ENCODE results near the gene TMTC1.
A peak's percentile ranks its signal among the peaks of the same experiment; 100 is the strongest.
"Not testable (repeated sequence)": the region's sequence is repeated elsewhere in the genome, so short reads cannot be mapped to it uniquely, and the experiment has no call there.

The TMTC1 gene

DNA sequence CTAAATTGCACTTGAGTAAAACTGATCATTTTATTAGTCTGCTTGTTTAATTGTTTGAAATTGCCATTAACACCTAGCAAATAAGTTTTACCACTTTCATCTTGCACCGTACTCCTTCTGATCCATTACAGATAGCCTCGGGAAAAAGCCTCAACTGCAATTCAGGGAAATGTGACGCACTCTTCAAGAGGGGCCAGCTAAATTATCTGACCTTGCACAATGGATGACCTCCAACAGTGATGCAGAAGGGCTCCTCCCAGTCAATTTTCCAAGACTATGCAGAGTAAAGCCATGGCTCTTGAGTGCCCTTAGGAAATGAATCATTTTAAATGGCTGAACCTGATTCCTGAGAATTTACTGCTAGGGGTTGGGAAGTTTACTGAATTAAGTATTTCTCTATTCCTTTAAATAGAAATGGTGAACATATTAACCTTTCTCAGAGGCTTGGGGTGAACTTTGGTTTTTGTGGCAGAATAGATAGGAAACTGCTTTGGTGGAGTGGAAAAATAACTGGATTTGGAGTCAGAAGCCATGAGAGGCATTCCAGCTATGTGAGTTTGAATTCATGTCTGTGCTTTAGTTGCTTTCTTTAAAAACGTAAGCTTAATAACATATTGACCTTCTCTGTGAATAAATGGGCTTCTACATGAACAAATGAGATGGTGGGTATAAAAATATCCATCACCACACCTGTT, 221.5 kb downstream of the TMTC1 start:
- no peak for DNase-seq

DNA sequence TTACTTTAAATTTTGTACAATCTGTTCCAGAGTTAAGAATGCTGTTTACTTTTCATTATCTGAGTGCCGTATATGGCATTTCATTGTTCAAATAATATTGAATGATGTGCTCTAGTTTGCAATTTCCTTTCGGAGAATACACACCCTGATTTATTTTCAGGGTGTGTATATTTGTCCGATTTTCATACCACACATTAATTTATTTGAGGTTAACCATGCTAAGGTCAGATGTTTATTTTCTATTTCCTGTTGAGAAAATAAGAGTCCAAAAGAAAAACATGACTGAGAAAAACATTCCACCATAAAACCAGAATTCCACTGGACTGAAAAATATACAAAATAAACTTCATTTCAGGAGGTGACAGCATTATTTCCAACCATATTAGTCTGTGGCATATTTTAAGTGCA, 222.1 kb downstream of the TMTC1 start:
- DNase-seq, result no peak

DNA sequence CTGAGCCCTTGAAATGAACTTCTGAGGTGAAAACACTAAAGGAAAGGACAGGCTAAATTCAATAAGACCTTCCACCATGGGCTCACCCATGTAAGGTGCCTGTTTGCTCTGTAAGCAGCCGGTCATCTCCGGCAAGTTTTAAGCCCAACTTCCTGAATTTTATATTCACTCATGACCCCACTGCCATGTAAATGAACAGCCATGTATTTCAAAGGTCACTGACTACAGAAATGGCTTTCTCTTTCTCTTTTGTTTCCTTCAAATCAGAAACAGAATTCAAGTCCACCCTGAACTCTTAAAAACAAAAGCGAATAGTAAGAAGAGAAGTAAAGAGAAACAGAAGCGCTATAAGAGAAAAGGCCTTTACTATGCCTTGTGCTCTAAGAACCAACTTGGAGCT, 224.5 kb downstream of the TMTC1 start:
- DNase-seq, result no peak

DNA sequence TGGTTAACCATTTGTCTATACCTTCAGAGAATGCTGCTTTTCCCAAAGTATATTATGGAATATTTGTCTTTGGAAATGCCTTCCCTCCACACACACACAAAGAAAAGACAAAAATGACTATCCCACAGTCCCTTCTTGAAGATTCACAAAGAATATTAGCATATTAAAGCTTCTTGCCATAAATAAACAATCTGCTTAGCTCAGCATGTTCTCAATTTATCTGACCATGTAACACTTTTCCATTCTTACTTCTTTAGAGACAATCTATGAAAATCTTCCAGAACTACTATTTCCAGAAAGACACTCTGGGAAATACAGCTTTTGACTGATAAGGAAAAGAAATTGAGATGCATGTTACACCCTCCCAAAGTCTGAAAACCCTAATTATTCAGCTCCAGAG, 227.4 kb downstream of the TMTC1 start:
- no peak for DNase-seq

DNA sequence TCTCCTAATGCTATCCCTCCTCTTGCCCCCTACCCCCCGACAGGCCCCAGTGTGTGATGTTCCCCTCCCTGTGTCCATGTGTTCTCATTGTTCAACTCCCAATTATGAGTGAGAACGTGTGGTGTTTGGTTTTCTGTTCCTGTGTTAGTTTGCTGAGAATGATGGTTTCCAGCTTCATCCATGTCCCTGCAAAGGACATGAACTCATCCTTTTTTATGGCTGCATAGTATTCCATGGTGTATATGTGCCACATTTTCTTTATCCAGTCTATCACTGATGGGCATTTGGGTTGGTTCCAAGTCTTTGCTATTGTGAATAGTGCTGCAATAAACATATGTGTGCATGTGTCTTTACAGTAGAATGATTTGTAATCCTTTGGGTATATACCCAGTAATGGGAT, 228.3 kb downstream of the TMTC1 start:
- DNase-seq, result not testable (repeated sequence)

DNA sequence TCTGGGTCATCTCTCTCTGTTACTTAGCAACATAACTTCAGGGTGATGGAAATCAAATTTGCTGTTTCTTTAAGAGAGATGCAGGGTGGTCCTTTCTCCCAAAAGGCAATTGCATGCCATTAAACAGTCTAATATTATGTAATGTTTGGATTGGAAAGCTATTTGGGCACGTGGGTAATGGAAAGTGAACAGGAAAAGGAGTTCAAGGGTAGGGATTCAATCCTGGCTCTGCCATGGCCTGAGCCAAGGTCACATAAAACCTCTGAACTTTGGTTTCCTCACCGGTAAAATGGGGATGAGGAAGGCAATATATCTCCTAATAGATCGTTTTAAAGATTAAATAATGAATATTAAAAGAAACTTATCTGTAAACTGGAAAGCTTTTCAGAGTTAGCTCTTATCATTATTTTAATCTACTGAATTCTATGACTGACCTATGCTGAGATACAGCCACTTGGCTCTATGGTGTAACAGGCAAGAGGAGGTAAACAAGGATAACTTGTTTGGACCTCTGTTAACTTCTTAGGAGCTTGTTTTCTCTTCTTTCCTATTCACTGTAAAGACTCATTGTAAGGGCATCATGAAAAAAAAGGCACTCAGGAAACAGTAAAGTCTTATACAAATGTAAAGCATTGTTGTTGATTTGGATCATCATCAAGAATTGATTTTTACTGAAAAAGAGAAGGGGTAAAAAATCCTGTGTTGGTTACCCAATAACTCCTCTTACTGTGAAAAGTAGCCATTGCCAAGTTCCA, 230.6 kb downstream of the TMTC1 start:
- DNase-seq, result no peak

DNA sequence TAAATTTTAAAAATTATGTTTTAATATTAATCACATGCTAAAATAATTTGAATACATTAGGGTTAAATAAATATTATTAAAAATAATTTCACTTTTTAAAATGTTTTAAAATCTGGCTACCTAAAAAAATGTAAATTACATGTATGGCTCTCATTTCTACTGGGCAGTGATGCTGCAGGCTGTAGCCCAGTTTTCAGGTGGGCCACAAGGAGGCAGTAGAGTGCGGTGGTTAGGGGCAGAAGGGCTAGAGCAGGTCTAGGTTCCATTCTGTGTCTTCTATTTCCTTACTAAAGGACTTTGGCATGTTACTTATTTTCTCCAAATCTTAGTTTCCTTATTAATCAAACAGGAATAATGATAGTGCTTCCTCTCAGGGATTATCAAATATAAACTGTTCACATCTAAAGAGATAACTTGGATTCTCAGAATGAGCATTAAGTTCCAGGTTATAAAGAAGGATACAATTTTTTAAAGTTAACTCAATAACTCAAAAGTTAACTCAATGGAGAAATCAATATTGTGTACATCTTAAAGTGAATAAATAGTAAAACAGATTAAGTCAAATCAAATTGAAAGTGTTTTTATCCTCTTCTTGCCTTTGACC, 231.3 kb downstream of the TMTC1 start:
- DNase-seq, result peak; percentile 61

DNA sequence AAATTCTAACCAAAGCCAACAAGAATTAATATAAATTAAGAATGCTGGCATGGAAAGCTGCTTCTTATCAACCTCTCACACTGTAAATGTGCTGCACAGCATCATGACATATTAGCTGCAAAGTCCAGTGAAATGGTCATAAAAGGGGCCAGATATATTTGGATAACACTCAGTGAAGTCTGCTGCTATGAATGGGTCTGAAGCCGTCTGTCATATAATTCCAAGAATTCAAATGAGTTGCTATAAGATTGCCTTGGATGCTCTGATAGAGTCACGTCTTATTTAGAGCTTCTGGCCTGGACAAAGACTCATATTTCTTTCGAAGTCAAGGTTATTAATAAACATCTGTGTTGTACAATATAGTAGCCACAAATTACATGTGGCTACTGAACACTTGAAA, 231.9 kb downstream of the TMTC1 start:
- DNase-seq, result no peak

DNA sequence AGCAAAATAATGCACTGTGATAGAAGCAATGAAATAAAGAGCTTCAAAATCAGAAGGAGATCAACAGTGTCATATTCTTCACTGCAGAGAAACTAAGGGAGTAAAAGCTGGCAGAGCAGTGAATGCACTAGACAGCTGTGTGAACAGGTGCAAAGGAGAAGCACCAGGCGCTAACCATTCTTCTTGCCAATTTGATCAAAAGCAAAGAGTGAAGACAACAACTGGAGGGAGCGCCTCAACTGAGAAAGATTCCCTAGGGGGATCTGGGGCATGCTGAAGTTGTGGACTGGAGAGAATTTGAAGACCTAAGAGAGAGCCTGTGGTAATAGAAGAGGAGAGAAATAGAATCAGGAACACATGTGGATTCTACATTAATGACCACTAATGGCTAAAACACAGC, 235.9 kb downstream of the TMTC1 start:
- DNase-seq, result no peak

DNA sequence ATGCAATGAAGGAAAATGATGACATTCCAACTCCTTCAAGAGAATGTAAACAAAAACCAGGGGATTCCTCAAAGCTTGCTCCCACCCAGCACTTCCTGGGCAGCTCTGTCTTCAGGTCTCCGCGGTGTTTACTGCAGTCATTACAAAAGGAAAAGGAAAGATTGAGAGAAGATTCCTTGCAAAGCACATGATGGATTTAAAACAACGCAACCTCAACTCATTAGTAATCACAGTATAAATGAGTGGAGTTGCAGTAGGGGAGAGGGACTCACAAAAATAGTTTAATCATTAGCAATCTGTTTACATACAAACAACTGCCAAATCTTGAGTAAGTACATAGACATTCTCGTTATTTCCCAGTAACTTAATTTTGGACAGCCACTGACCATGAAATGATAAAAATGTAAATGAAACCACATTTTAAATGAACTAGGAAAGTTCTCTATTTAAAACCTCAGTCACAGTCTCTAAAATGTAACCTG, 236.6 kb downstream of the TMTC1 start:
- no peak for DNase-seq

DNA sequence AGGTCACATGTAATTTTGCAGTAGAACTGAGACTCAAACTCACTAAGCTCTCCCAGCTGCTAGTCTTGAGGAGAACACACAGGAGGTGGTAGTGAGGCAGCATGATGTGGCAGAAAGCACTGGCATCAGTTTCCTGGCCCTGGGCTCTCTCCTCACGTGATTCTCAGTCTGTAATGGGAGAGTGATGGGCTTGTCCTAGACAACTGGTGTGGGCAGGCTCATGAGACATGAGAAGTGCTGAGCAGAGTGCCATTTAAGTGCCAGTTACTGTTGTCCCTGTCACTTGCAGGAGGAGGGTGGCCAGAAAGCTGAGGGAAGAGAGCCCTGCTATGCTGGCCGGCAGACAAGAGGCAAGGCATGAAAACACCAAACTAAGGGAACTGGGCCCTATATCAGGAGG, 237.7 kb downstream of the TMTC1 start:
- no peak for DNase-seq

DNA sequence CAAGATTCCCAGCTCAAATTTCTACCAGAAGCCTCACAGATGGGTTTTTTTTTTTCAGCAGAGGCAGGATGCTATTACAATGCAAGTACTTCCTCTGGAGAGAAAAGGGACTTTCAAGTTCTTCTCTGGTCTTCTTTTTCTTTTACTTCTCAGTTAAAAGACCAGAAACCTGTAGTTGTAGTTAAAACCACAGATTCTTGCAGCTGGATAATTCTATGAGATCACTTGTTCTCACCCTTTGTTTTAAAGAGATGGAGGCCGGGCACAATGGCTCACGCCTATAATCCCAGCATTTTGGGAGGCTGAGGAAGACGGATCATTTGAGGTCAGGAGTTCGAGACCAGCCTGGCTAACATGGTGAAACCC, 238.7 kb downstream of the TMTC1 start:
- no peak for DNase-seq

DNA sequence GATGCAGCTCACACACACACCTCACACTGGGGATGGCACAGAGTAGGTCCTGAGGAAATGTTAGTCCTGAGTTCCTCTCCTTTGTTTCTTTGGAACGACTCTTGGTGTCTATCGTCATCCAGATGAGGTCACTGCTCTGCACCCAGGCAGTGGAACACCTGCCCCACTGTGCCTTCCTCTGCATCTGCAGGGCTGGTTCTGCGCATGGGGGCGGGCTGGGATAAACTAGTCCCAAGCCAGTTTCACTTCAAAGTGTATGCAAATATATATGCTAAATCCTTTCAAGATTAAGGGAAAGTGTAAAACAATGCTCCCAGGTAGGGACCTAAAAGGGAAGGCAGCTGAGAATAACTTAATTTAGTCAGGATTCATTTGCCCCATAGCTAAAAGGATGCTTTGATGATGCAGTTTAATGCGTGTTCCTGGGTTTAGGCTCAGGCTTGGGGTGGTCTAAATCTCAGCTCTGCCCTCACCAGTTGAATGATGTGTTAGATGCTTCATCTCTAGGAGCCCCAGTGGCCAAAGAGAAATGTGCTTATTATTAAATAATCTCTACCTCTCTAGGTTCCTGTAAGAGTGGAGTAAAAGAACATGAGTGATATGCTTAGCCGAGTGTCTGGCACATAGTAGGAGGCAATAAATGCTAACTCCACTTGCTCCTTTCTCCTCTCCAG, 239.2 kb downstream of the TMTC1 start:
- DNase-seq, result no peak

DNA sequence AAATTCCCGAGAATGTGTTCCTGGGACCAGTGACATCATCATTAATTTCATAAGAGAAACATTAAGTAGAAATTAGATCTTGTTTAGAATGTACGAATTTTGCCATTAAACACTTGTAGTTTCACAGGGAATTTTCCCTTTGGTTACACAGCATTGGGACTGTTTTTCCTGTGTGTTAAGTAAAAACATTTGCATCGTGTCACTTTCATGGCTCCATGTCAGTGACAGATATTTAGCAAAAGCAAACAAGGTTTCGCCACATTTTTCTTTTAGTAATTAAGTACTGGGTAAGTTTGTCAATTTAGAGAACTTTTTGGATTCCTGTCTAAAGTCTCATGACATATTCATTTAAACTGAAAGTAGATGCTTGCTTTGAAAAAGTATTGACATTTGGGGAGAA, 240.7 kb downstream of the TMTC1 start:
- DNase-seq, result no peak

DNA sequence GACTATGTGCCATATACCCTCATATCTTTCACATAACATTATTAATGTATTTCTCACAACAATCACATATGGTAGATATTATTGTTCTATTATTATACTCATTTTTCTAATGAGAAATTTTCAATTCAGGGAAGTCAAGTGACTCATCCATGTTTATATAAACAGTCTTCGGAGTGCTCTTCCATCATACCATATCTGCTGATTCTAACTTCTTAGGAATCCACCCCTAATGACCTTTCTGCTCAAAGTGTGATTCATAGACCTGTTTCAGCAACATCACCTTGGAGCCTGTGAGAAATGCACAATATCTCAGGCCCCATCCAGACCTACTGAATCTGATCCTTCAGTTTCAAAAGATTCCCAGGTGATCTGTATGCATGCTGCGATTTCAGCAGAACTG, 246.4 kb downstream of the TMTC1 start:
- no peak for DNase-seq

DNA sequence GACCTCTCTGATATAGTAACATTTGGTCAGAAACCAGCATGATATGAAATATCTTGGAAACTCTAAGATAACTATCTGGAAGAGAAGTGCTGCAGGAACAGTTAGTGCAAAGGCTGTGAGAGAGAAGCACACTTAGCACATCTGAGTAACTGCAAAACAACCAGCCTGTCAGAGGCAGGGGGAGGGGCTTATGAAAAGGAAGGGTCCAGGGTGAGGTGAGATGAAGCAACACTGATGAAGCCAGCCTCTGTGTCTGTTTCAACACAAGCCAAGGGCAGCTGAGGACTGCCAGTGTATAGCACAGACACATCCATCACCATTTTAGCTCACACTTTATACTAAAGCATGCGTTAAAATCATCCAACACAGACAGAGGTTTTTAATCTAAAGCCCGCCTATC, 248.8 kb downstream of the TMTC1 start:
- no peak for DNase-seq

DNA sequence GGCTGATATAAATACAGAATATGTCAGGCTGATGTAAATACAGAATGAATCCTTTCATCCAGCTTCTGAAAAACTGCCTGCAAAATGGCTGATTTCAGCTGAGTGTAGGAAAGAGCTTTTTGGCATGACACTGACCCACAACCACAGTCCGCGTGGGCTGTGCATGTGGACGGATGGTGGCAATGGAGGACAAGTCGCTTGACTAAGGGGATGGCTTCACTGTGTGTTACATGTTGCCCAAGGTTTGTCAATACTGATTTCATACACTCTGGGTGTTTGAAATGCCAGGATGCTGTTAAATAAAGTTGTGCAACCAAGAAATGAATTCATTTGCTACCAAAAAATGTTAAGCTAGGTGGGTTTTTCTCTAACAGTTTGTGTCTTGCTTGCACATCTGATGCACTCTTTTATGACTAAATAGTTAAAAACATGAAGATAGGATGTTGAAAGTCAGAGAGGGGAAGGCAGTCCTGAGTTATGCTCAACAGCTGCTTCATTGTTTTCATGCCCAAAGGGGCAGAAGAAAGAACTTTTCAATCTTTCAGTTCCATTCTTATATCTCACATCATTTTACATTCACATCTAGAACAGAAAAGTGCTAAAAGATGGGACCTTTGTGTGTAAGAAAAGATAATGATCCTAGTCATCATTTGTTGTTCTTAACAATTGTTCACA, 249.8 kb downstream of the TMTC1 start:
- DNase-seq, result no peak

DNA sequence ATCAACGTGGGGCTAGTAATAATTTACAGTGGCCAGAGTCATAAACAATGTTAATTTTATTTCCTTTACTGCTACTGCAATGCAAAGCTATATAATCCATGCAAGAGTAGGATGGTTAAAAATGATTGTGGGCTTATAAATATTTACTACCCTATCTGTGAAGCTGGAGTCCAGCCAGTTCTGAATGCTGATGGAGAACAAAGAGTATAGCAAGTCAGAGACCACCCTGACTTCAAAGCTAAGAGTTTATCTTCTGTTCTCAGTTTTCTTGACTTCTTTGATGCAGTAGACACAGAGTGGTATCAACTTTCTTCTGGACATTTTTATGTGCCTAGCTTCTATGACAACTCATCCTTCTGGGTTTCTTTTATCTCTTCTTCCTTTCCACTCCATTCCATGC, 252.3 kb downstream of the TMTC1 start:
- no peak for DNase-seq

DNA sequence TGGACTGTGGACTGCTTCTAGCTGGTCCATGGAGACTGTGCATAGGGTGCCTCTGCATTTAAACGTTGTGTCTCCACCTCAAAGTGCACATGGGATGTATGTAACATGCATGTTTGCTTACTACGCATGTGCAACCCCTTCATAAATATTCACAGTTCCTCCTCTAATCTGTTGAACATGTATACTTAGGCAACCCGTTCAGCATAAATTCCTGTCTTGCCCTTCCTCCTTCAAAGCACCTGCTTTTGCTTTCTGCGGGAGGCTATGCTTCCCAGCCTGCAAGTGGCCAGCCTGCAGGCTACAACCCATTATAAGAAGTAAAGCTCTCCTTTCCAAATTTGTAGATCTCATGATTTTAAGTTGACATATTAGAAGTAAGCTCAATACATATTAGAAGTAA, 253.3 kb downstream of the TMTC1 start:
- DNase-seq, result no peak

DNA sequence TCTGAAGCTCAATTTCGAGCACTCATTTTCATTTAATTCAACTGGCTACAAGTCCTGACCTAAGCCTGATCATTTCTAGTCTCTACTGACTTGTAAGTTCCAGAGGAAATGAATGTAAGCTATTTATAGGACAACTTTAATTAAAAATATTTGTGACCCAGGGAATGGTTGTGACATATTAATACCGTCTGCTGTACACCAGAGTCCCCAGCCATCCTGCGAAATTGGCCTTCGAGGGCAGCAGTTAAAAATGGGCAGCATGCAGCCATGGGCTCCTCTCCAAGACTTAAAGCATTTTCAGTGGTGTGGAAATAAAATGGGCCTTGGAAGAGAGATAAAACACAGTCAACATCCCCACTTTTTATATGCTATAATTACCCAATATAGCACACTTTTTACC, 255.6 kb downstream of the TMTC1 start:
- no peak for DNase-seq

DNA sequence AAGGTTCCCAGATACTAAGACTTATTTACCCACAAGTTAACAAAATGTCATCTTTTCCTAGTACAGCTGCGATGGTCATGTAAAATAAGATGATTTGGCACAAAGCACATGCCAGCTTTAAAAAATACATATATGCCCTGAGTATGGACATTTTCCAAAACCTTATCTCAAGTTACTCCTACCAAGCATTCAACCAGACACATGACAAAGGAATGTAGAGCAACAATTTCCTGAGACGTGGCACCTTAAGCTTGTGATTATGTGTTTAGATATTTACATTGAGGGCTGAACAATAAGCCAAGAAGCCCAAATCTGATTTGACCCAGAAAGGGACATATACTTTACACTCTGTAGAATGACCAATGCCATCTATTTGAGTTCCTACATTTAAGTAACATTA, 261.8 kb downstream of the TMTC1 start:
- no peak for DNase-seq

DNA sequence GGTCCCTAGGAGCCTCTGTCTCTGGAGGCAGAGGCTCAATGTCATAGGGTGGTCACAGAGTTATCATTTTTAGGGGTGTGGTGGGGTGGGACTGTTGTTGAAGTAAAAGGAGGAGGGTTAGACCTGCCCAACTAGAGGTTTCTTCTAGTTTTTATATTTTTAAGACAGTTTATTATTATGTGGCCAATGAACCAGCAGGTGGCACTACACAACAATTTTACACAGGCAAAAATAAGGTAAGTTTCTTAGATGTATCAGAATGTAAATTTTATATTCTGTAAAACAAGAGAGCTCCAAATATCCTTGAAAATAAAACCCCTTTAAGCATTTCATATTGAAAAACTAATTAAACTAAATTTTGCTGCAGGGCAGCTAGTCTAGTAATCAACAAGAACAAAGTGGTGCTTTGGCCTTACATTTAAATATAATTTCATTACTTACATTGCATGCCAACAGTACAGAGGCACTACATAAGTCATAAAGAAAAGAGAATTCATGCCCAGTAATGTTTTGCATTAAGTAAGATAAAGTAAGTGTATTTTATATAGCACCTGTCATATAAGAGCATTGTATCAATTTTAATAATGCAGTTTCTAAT, 264.1 kb downstream of the TMTC1 start:
- no peak for DNase-seq

DNA sequence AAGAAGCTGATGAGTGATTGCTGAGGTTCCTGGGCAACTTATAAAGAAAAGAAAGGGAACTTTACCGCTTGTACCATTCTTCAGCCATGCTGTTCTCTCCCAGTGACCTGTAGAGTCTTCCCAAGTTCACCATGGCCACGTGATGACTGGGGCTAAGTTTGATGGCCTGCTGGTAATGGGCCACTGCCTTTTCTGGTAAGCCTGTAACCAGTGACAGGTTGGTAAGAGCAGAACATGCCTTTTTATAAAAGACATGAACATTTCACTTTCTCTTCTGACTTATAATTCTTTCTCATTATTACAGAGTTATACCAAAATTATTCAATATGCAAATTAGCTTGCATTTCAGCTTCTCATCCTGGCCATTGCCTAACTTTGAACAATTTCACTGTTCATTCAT, 265.3 kb downstream of the TMTC1 start:
- DNase-seq, result no peak

Measured in activated CD4-positive, CD25-positive, alpha-beta regulatory T cell treated with anti-CD3 and anti-CD28 coated beads, Interleukin-2, amount 50 U/mL, for 72 hours (primary cell).